ENCODE results near the gene KCNJ3. TPM values are rescaled to one million over a fixed set of nuclear protein-coding genes. Genes with fewer than 3 reads are reported as not detected.

Gene KCNJ3
- total and polyA plus RNA-seq, 11 donors, result 0.07 to 6.2 (median 0.40) TPM

DNA sequence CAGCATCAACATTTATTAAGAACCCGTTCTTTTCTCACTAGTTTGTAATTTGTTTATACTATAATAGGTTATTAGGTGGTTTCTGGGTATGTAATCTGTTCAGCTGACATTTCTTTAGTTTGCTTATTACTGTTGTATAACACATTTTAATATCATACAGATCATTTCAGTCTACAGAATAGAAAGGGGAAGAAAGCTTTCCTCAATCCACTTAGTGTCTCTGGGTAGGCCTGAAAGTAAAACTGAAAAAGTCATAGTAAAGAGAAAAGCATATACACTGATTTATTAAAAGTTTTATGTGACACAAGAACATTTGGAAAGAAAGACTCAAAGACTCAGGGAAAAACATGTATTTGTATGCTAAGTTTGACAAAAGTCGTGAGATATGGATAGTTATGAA is 16.8 kb upstream of the KCNJ3 start:
- WGBS, 4 donors, result 89 to 94% (median 93%) methylated on average over 2 of the region's 2 CpGs

DNA sequence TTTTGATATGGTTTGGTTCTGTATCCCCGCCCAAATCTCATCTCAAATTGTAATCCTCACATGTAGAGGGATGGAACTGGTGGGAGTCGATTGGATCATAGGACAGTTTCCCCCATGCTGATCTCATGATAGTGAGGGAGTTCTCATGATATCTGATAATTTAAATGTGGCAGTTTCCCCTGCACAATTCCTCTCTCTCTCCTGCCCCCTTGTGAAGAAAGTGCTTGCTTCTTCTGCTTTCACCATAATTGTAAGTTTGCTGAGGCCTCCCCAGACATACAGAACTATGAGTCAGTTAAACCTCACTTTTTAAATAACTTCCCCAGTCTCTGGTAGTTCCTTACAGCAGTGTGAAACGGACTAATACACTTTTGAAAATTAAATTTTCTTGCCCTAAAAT is 12.3 kb upstream of the KCNJ3 start:
- DNase-seq (no peak), ATAC-seq (no peak)
- H3K4me3 ChIP-seq, result no peak overlapping the region
- H3K27me3 ChIP-seq, result no peaks in the 10 kb centered on the region
- TF ChIP-seq POLR2A (IDR thresholded peaks at IDR 0.05), result no peak
- TF ChIP-seq, protein P1, sequence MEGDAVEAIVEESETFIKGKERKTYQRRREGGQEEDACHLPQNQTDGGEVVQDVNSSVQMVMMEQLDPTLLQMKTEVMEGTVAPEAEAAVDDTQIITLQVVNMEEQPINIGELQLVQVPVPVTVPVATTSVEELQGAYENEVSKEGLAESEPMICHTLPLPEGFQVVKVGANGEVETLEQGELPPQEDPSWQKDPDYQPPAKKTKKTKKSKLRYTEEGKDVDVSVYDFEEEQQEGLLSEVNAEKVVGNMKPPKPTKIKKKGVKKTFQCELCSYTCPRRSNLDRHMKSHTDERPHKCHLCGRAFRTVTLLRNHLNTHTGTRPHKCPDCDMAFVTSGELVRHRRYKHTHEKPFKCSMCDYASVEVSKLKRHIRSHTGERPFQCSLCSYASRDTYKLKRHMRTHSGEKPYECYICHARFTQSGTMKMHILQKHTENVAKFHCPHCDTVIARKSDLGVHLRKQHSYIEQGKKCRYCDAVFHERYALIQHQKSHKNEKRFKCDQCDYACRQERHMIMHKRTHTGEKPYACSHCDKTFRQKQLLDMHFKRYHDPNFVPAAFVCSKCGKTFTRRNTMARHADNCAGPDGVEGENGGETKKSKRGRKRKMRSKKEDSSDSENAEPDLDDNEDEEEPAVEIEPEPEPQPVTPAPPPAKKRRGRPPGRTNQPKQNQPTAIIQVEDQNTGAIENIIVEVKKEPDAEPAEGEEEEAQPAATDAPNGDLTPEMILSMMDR (IDR thresholded peaks at IDR 0.05), result no peak
- no peaks in the 10 kb centered on the region for H3K36me3 ChIP-seq
- no peaks in the 10 kb centered on the region for H3K9me3 ChIP-seq
- 78 to 86% (median 82%) methylated on average over 3 of the region's 3 CpGs for WGBS, 4 donors
- H3K27ac ChIP-seq, result no peak overlapping the region
- intact Hi-C loops (cut with DNase I), result no loop called here
- H3K4me1 ChIP-seq, result no peaks in the 10 kb centered on the region

More for the DNA sequence above, 16.8 kb upstream of the KCNJ3 start:
- Histone ChIP-seq H3K9me3 (no peaks in the 10 kb centered on the region), H3K27me3 (no peaks in the 10 kb centered on the region), H3K4me1 (no peaks in the 10 kb centered on the region), H3K4me3 (no peak overlapping the region), H3K27ac (no peak overlapping the region), H3K36me3 (no peaks in the 10 kb centered on the region)
- ATAC-seq (no peak), DNase-seq (no peak)
- intact Hi-C loops (cut with DNase I), result no loop called here
- TF ChIP-seq POLR2A (IDR thresholded peaks at IDR 0.05), result no peak
- TF ChIP-seq, protein P1 (IDR thresholded peaks at IDR 0.05), result no peak

DNA sequence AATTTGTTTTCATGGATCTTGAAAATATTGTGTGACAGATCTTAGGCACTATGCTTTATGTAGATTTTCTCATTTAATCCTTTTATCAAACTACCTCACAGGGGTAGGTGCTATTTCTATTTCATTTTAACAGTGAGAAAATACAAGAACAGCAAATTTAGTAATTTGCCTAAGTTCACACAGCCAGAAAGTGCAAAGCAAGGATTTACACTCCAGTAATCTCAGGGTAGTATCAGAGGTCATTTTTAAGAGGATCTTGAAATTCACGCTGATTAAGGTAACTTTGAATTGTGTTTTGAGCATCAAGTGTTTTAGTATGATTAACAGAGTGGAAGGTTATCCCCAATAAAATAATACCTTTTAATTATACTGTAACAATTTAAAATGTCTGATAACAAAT is 10.1 kb upstream of the KCNJ3 start:
- intact Hi-C loops (cut with DNase I), result no loop called here
- no peaks in the 10 kb centered on the region for H3K27me3 ChIP-seq
- no peaks in the 10 kb centered on the region for H3K36me3 ChIP-seq
- WGBS, 4 donors, result 83 to 94% (median 92%) methylated on average over 1 of the region's 1 CpG
- no peaks in the 10 kb centered on the region for H3K9me3 ChIP-seq
- H3K4me3 ChIP-seq, result no peak overlapping the region
- TF ChIP-seq POLR2A (IDR thresholded peaks at IDR 0.05), result no peak
- TF ChIP-seq, protein P1 (IDR thresholded peaks at IDR 0.05), result no peak
- H3K27ac ChIP-seq, result no peak overlapping the region
- no peak for DNase-seq
- ATAC-seq, result no peak
- H3K4me1 ChIP-seq, result no peaks in the 10 kb centered on the region

DNA sequence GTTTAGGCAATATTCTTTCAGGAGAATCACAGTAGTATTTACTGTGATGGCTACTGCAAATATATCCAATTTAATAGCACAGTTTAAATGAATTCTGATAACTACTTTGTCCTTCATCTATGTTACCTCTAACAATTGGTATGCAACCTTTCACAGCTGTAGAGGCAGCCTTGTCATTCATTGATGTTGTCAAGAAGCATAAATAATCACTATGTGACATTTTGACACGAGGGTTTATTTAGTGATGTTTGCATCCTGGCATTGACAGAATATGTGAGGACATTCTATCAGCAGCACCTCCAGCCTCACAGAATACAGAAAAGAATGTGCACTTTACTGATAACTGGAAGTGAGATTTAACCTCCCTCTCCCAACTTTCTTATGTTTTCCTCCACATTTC is 9.3 kb upstream of the KCNJ3 start:
- H3K27ac ChIP-seq, result no peak overlapping the region
- ATAC-seq (no peak), DNase-seq (no peak)
- no peaks in the 10 kb centered on the region for H3K27me3 ChIP-seq
- TF ChIP-seq, protein P1 (IDR thresholded peaks at IDR 0.05), result no peak
- TF ChIP-seq POLR2A (IDR thresholded peaks at IDR 0.05), result no peak
- no peaks in the 10 kb centered on the region for H3K4me1 ChIP-seq
- no peaks in the 10 kb centered on the region for H3K36me3 ChIP-seq
- intact Hi-C loops (cut with DNase I), result no loop called here
- H3K4me3 ChIP-seq, result no peak overlapping the region
- 46 to 59% (median 49%) methylated on average over 1 of the region's 1 CpG for WGBS, 4 donors
- H3K9me3 ChIP-seq, result no peaks in the 10 kb centered on the region
